Small intestine (tissue), 7 donors: ENCODE results near the gene SWSAP1. TPM values are rescaled to one million over a fixed set of nuclear protein-coding genes. Genes with fewer than 3 reads are reported as not detected.
"Not testable (repeated sequence)": the region's sequence is repeated elsewhere in the genome, so short reads cannot be mapped to it uniquely, and the experiment has no call there.

Source experiments
- DNase-seq, 2 donors: peaks; one replicate each; pipeline versions ENCODE4 v3.0.0 to v3.0.0-alpha.2; 2013
- FAIRE-seq: peaks from 2 replicates; lab custom pipeline; 2012; peaks lifted over from hg19 to GRCh38; lab: Jason Lieb, UNC
- H3K27ac ChIP-seq, 3 donors: one replicate each; pipeline ENCODE4 v1.5.1; 2013; ENCODE audit warnings: low read length in 2 of 3, mild to moderate bottlenecking in 2 of 3, control low read depth in 1 of 3, inconsistent platforms in 1 of 3, low read depth in 1 of 3, moderate library complexity in 1 of 3
- H3K27me3 ChIP-seq, 3 donors: one replicate each; pipeline ENCODE4 v1.6.1; 2013; ENCODE audit warnings: low read length in 3 of 3, inconsistent platforms in 1 of 3; ENCODE audit not compliant: control insufficient read depth in 3 of 3, insufficient read depth in 3 of 3
- H3K36me3 ChIP-seq, 3 donors: one replicate each; pipeline ENCODE4 v1.6.1; 2013; ENCODE audit warnings: low read length in 3 of 3, inconsistent platforms in 1 of 3, low read depth in 1 of 3, mild to moderate bottlenecking in 1 of 3, moderate library complexity in 1 of 3; ENCODE audit not compliant: control insufficient read depth in 3 of 3, insufficient read depth in 2 of 3
- H3K4me1 ChIP-seq, 3 donors: one replicate each; pipeline ENCODE4 v1.6.1; 2013; ENCODE audit warnings: low read length in 2 of 3, inconsistent platforms in 1 of 3, low read depth in 1 of 3, mild to moderate bottlenecking in 1 of 3, moderate library complexity in 1 of 3; ENCODE audit not compliant: control insufficient read depth in 3 of 3, insufficient read depth in 2 of 3
- H3K4me3 ChIP-seq, 3 donors: one replicate each; pipeline ENCODE4 v1.5.1; 2013; ENCODE audit warnings: low read length in 3 of 3, control low read depth in 1 of 3, inconsistent platforms in 1 of 3, low read depth in 1 of 3, mild to moderate bottlenecking in 1 of 3, moderate library complexity in 1 of 3
- H3K9me3 ChIP-seq, 2 donors: one replicate each; pipeline ENCODE4 v1.6.1; 2013; ENCODE audit warnings: low read depth in 1 of 2, low read length in 1 of 2; ENCODE audit not compliant: control insufficient read depth in 2 of 2, insufficient read depth in 1 of 2
- WGBS, 3 donors: extraction: QIAGEN DNeasy Blood & Tissue Kit; methylation state at CpG; one replicate each; pipeline ENCODE4 v1.1.7; 2013; 5-methylcytosine and 5-hydroxymethylcytosine counted together
- polyA plus RNA-seq, 4 donors: library from polyadenylated mRNA; stranded (reverse) in 3 of 4; unstranded in 1 of 4; fragments of 200-250 nt in 3 of 4; fragments of 120-200 nt in 1 of 4; gene quantifications; one replicate each; pipeline versions ENCODE4 v1.2.1 to v1.2.3, GENCODE V29; 2013
- donor health status: healthy with polysubstance abuse.
- donor health status: control.
- donor health status: control.
- donor health status: Bipolar disorder and iron deficiency.
- donor health status: healthy.

The SWSAP1 gene
- polyA plus RNA-seq, 4 donors: 3.0 to 4.0 (median 3.2) TPM

GRCh38 chr19:11404588-11405222, 30.2 kb downstream of the SWSAP1 start:
- Histone ChIP-seq H3K4me1 (no peaks in the 10 kb centered on the region), H3K9me3 (no peaks in the 10 kb centered on the region), H3K36me3 (no peaks in the 10 kb centered on the region), H3K27me3 (peaks cover 0 to 9% (median 6%) of the 10 kb centered on the region in 3 donors), H3K27ac (no peak overlapping the region), H3K4me3 (no peak overlapping the region)
- 49 to 58% (median 57%) methylated on average over 9 of the region's 9 CpGs for WGBS, 3 donors
- FAIRE-seq (no peak), DNase-seq (no peak)

- H3K4me3 ChIP-seq: no peak overlapping the region
- no peak for DNase-seq
- H3K4me1 ChIP-seq: no peaks in the 10 kb centered on the region
- WGBS, 3 donors: 47 to 73% (median 72%) methylated on average over 44 of the region's 44 CpGs
- peaks cover 0 to 9% (median 6%) of the 10 kb centered on the region in 3 donors for H3K27me3 ChIP-seq
- no peak for FAIRE-seq
- H3K27ac ChIP-seq: no peak overlapping the region
- H3K9me3 ChIP-seq: no peaks in the 10 kb centered on the region
- H3K36me3 ChIP-seq: no peaks in the 10 kb centered on the region
These were observed 31.6 kb downstream of the SWSAP1 start for GRCh38 chr19:11405846-11406643.

GRCh38 chr19:11406703-11407236, 32.3 kb downstream of the SWSAP1 start:
- H3K27me3 ChIP-seq, FAIRE-seq, H3K4me1 ChIP-seq, H3K27ac ChIP-seq, H3K36me3 ChIP-seq, H3K9me3 ChIP-seq, H3K4me3 ChIP-seq, DNase-seq: not testable (repeated sequence)
- 81 to 91% (median 84%) methylated on average over 12 of the region's 12 CpGs for WGBS, 3 donors

GRCh38 chr19:11408591-11408990, 34.1 kb downstream of the SWSAP1 start:
- Histone ChIP-seq H3K27ac (no peak overlapping the region), H3K36me3 (no peaks in the 10 kb centered on the region), H3K4me3 (no peak overlapping the region), H3K27me3 (peaks cover 0 to 9% (median 6%) of the 10 kb centered on the region in 3 donors), H3K4me1 (no peaks in the 10 kb centered on the region), H3K9me3 (no peaks in the 10 kb centered on the region)
- FAIRE-seq (no peak), DNase-seq (no peak)
- WGBS, 3 donors: 80 to 87% (median 83%) methylated on average over 4 of the region's 4 CpGs

- Histone ChIP-seq H3K9me3 (no peaks in the 10 kb centered on the region), H3K4me3 (no peak overlapping the region), H3K27ac (no peak overlapping the region), H3K36me3 (no peaks in the 10 kb centered on the region), H3K4me1 (no peaks in the 10 kb centered on the region), H3K27me3 (peaks cover 0 to 9% (median 6%) of the 10 kb centered on the region in 3 donors)
- 44 to 66% (median 55%) methylated on average over 8 of the region's 8 CpGs for WGBS, 3 donors
- FAIRE-seq (no peak), DNase-seq (no peak)
These were observed 36.2 kb downstream of the SWSAP1 start for GRCh38 chr19:11410682-11411081.

- WGBS, 3 donors: 90 to 97% (median 92%) methylated on average over 2 of the region's 2 CpGs
- FAIRE-seq: no peak
- no peak for DNase-seq
- peaks cover 0 to 6% (median 0%) of the 10 kb centered on the region in 3 donors for H3K4me1 ChIP-seq
- no peak overlapping the region for H3K27ac ChIP-seq
- no peaks in the 10 kb centered on the region for H3K36me3 ChIP-seq
- H3K27me3 ChIP-seq: peaks cover 0 to 37% (median 4%) of the 10 kb centered on the region in 3 donors
- H3K9me3 ChIP-seq: no peaks in the 10 kb centered on the region
- H3K4me3 ChIP-seq: no peak overlapping the region
These were observed 40.1 kb downstream of the SWSAP1 start for GRCh38 chr19:11414544-11414943.

GRCh38 chr19:11416346-11417052, 42.0 kb downstream of the SWSAP1 start:
- Histone ChIP-seq H3K4me1 (peaks cover 0 to 19% (median 0%) of the 10 kb centered on the region in 3 donors), H3K27ac (no peak overlapping the region), H3K9me3 (no peaks in the 10 kb centered on the region), H3K4me3 (no peak overlapping the region), H3K36me3 (no peaks in the 10 kb centered on the region), H3K27me3 (peaks cover 3 to 56% (median 13%) of the 10 kb centered on the region in 3 donors)
- no peak for DNase-seq
- FAIRE-seq: no peak
- 62 to 81% (median 66%) methylated on average over 17 of the region's 17 CpGs for WGBS, 3 donors

- H3K9me3 ChIP-seq: peaks cover 0 to 4% of the 10 kb centered on the region in 2 donors
- H3K4me1 ChIP-seq: peaks cover 0 to 32% (median 0%) of the 10 kb centered on the region in 3 donors
- peaks cover 6 to 73% (median 14%) of the 10 kb centered on the region in 3 donors for H3K27me3 ChIP-seq
- no peaks in the 10 kb centered on the region for H3K36me3 ChIP-seq
- no peak overlapping the region for H3K27ac ChIP-seq
- no peak for FAIRE-seq
- 3 to 7% (median 4%) methylated on average over 9 to 14 of the region's 16 CpGs for WGBS, 3 donors
- no peak for DNase-seq
- no peak overlapping the region for H3K4me3 ChIP-seq
These were observed 43.7 kb downstream of the SWSAP1 start for GRCh38 chr19:11418094-11418548.
